Cardiac fibroblast (primary cell): Measurements from ENCODE around the gene CBR1.
A peak's percentile ranks its signal among the peaks of the same experiment; 100 is the strongest.

Experiments used
- DNase-seq, 2 donors: peaks; one replicate each; pipeline versions ENCODE4 v3.0.0 to v3.0.0-alpha.2; 2010; ENCODE audit warnings: low read depth in 2 of 2
- H3K4me3 ChIP-seq, 2 donors: replicated peaks in 1 of 2; 1 replicate in 1 of 2; 2 replicates in 1 of 2; pipeline ENCODE4 v1.5.1; 2011; ENCODE audit warnings: low read depth in 2 of 2, low read length in 2 of 2, mild to moderate bottlenecking in 2 of 2, moderate library complexity in 1 of 2
- CTCF ChIP-seq: IDR thresholded peaks from one replicate; pipeline ENCODE4 v1.5.1; 2011; ENCODE audit warnings: low read depth, mild to moderate bottlenecking, low read length, inconsistent platforms

Gene CBR1

GRCh38 chr21:36061445-36061844, 8.4 kb upstream of the CBR1 start:
- no peak for TF ChIP-seq CTCF
- H3K4me3 ChIP-seq, result no peak overlapping the region
- DNase-seq, result no peak

GRCh38 chr21:36063375-36064084, 6.3 kb upstream of the CBR1 start:
- H3K4me3 ChIP-seq, result no peak overlapping the region
- no peak for TF ChIP-seq CTCF
- no peak for DNase-seq

- TF ChIP-seq CTCF, result no peak
- H3K4me3 ChIP-seq, result no peak overlapping the region
- no peak for DNase-seq
Observed at GRCh38 chr21:36064085-36064460, 5.8 kb upstream of the CBR1 start.

GRCh38 chr21:36065497-36066036, 4.3 kb upstream of the CBR1 start:
- H3K4me3 ChIP-seq, result no peak overlapping the region
- DNase-seq, result peak; percentile 77 to 84
- no peak for TF ChIP-seq CTCF

GRCh38 chr21:36068748-36069398, 951 bp upstream of the CBR1 start:
- no peak overlapping the region for H3K4me3 ChIP-seq
- TF ChIP-seq CTCF, result no peak

GRCh38 chr21:36070999-36071398, 1.2 kb downstream of the CBR1 start:
- no peak for DNase-seq
- TF ChIP-seq CTCF, result no peak
- peak overlapping the region in 1 of 2 donors; percentile 91 for H3K4me3 ChIP-seq

More at GRCh38 chr21:36068748-36069398, 951 bp upstream of the CBR1 start:
- DNase-seq, result no peak
